Measurements from ENCODE around the gene OR51D1. TPM values are rescaled to one million over a fixed set of nuclear protein-coding genes. Genes with fewer than 3 reads are reported as not detected.

Gene OR51D1
- total and polyA plus RNA-seq, 2 of the 8 experiments (the other 6 are each of a cell fraction or from before 2014, with no cell fraction given) = not detected

DNA sequence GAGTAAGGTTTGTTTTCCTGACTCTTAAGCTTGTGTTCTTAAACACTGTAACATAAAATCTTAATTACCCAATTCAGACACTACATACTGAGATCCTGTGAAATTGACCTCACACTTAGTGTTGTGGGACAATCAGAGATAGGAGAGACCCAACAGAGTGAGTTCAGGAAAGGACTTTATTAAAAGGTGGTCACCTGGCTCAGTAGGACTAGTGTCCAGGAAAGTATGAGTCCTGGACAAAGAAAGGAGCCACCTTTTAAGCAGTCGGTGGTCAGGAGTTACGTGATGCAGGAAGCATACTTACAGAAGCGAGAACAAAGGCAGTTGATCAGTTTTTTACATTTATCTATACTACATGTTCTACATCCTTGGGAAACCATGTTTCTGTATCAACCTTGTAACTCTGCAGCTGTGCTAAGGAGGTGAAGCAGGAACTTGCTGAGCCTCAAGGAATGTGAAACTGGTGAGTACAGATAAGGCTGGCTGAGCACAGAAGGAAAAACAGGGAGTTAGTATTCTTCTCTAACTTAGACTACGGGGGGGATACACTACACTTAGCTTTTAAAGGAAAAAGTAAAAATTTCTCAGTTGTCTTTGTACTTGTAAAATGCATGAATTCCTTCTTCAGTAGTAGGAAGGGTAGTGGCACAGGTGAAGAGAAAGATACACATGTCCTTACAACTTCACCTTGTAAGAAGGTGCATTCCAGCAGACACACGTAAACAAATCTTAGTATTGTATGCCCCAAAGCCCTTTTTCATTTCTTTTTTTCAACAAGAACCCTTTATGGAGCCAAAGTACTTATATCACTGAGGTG lies 21.6 kb downstream of the OR51D1 start:
- no peak overlapping the region for H2AK5ac ChIP-seq (ENCODE audit: low read depth, low read length)
- no peaks in the 10 kb centered on the region; a peak in 1 of 7 replicates for H3K4me1 ChIP-seq (replicated peaks in 1 of 4; ENCODE audit: control insufficient read depth in 3 of 4, insufficient read depth in 4 of 4, low read length in 3 of 4)
- no peak for TF ChIP-seq SRF (IDR thresholded peaks at IDR 0.05; ENCODE audit: low read depth, low read length)
- TF ChIP-seq SIX5 (IDR thresholded peaks at IDR 0.05; ENCODE audit: low read depth, low read length) = no peak
- no peak for TF ChIP-seq NANOG (IDR thresholded peaks at IDR 0.05; ENCODE audit: insufficient read depth, low read depth, low read length, poor library complexity, severe bottlenecking)
- TF ChIP-seq CTBP2 (IDR thresholded peaks at IDR 0.05; ENCODE audit: borderline replicate concordance, insufficient read depth, insufficient read length, low read length) = no peak
- TF ChIP-seq GABPA (IDR thresholded peaks at IDR 0.05; ENCODE audit: borderline replicate concordance, insufficient read depth, low read length) = no peak
- TF ChIP-seq TAF7 (optimal IDR thresholded peaks at IDR 0.05; ENCODE audit: borderline replicate concordance, low read depth, low read length) = no peak
- no peak for TF ChIP-seq TCF12 (IDR thresholded peaks at IDR 0.05; ENCODE audit: low read depth, low read length)
- no peak for TF ChIP-seq CREB1 (IDR thresholded peaks at IDR 0.05)
- TF ChIP-seq KDM5A (IDR thresholded peaks at IDR 0.05; ENCODE audit: low read length) = no peak
- no peak overlapping the region for H2BK15ac ChIP-seq (ENCODE audit: low read length)
- no peaks in the 10 kb centered on the region; a peak in 1 of 7 replicates for H3K27me3 ChIP-seq (replicated peaks in 1 of 4; ENCODE audit: control insufficient read depth in 3 of 4, extremely low read depth in 1 of 4, insufficient read depth in 3 of 4, low read length in 3 of 4)
- H2AFZ ChIP-seq (ENCODE audit: low read length) = no peak overlapping the region
- H3K56ac ChIP-seq (replicated peaks; ENCODE audit: insufficient read length, low read depth, low read length) = no peak overlapping the region
- H3K27ac ChIP-seq (ENCODE audit: low read depth, low read length) = no peak overlapping the region
- no peak overlapping the region for H3K4ac ChIP-seq (replicated peaks; ENCODE audit: insufficient read length, low read depth, low read length)
- 77% methylated on average over 5 of the region's 5 CpGs; no CpG with 5 or more reads in 1 of the 2 experiments for WGBS, 2 experiments (ENCODE audit: extremely low coverage in 1 of 2, insufficient coverage in 1 of 2, insufficient read length in 1 of 2, insufficient replicate concordance in 2 of 2, low coverage in 1 of 2, low lambda C conversion rate in 2 of 2, missing lambda C conversion rate in 1 of 2)
- no peaks in the 10 kb centered on the region for H3K79me2 ChIP-seq (ENCODE audit: control insufficient read depth in 1 of 2, insufficient read depth in 2 of 2, low read length in 2 of 2)
- H3K79me1 ChIP-seq (ENCODE audit: low read depth, low read length) = no peaks in the 10 kb centered on the region
- H3K23ac ChIP-seq (ENCODE audit: insufficient read length) = no peak overlapping the region
- H2BK12ac ChIP-seq (ENCODE audit: low read depth, low read length) = no peak overlapping the region
- H4K5ac ChIP-seq (ENCODE audit: insufficient read length, low read depth, low read length) = no peak overlapping the region
- no peaks in the 10 kb centered on the region for H3K9me3 ChIP-seq (ENCODE audit: insufficient read depth in 2 of 2, low read depth in 1 of 2, low read length in 1 of 2)
- no peak overlapping the region for H3K14ac ChIP-seq (ENCODE audit: insufficient read length)
- no peak overlapping the region for H3K4me3 ChIP-seq (ENCODE audit: extremely low read depth in 1 of 4, insufficient read depth in 2 of 4, low read depth in 3 of 4, low read length in 4 of 4)
- no peak overlapping the region for H4K8ac ChIP-seq (ENCODE audit: extremely low read depth, insufficient read depth, low read length)
- no peak overlapping the region for H3K18ac ChIP-seq (ENCODE audit: extremely low read depth, low read length)
- no peaks in the 10 kb centered on the region for H4K20me1 ChIP-seq (replicated peaks in 1 of 2; ENCODE audit: control insufficient read depth in 1 of 2, insufficient read depth in 2 of 2, low read length in 2 of 2)
- H3K9ac ChIP-seq (replicated peaks in 1 of 4; ENCODE audit: extremely low read depth in 1 of 4, low read depth in 3 of 4, low read length in 3 of 4) = no peak overlapping the region
- FAIRE-seq (no peak), DNase-seq (ENCODE audit: low read depth in 1 of 2, low spot score in 2 of 2) (no peak)
- H3K23me2 ChIP-seq (ENCODE audit: low read depth, low read length) = no peaks in the 10 kb centered on the region
- no peak overlapping the region for H4K91ac ChIP-seq (replicated peaks; ENCODE audit: insufficient read length, low read length)
- CTCF ChIA-PET (ENCODE audit: partially characterized antibody) = interaction anchor here (1.4 kb wide), 1 partner anchor 14 kb away, joined by 4 read pairs; no protein-coding TSS in a partner anchor
- no peak overlapping the region for H3K4me2 ChIP-seq (ENCODE audit: insufficient read depth in 1 of 2, low read depth in 2 of 2, low read length in 2 of 2)
- POLR2A ChIA-PET (ENCODE audit: partially characterized antibody) = no interaction called here
- H2BK120ac ChIP-seq (replicated peaks; ENCODE audit: low read depth, low read length) = no peak overlapping the region
- H3K36me3 ChIP-seq (ENCODE audit: control insufficient read depth in 2 of 4, insufficient read depth in 4 of 4, low read length in 3 of 4) = no peaks in the 10 kb centered on the region
- no peak overlapping the region for H2BK5ac ChIP-seq (ENCODE audit: low read depth, low read length)
- H2BK20ac ChIP-seq (ENCODE audit: low read length) = no peak overlapping the region
